Lung microvascular endothelial cell (primary cell): ENCODE data around the gene ICA1L. TPM values are rescaled to one million over a fixed set of nuclear protein-coding genes. Genes with fewer than 3 reads are reported as not detected.

Source experiments
- DNase-seq, 2 donors: peaks; one replicate each; pipeline versions ENCODE4 v3.0.0 to v3.0.0-alpha.2; 2010; ENCODE audit warnings: low read depth in 2 of 2
- total RNA-seq: library from RNA; depleted of rRNA; stranded (reverse); fragments of >200 nt; gene quantifications from 2 replicates; pipeline ENCODE4 v1.2.1, GENCODE V29; 2014

Gene ICA1L
- total RNA-seq, 1 donor from 2014 or later, result 0.60 TPM

DNA sequence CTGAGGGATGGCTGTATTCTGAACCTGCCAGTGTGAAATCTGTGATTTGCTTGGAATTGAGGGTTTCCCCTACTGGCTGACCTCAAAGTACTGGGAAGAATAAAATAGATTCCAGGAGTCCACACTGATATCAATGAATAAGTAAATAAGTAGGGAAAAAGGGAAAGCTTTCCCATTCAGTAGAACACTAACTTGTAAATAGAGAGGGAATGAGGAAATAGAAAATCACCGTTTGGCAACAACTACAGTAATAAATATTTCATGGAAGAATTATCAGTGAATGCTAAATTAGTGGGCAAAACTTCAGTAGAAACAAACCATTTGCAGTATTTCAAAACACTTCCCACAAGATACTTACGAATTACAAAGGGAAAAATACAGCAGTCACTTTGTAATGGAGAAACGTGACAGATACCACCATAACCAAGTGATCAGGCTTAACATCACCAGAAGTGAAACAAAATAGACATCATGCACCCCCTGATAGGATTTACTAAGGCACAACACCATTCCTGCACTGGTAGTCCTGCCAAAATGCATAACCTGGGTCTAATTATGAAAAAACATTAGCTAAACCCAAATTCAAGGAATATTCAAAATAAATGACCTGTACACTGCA, 88.5 kb downstream of the ICA1L start:
- no peak for DNase-seq

DNA sequence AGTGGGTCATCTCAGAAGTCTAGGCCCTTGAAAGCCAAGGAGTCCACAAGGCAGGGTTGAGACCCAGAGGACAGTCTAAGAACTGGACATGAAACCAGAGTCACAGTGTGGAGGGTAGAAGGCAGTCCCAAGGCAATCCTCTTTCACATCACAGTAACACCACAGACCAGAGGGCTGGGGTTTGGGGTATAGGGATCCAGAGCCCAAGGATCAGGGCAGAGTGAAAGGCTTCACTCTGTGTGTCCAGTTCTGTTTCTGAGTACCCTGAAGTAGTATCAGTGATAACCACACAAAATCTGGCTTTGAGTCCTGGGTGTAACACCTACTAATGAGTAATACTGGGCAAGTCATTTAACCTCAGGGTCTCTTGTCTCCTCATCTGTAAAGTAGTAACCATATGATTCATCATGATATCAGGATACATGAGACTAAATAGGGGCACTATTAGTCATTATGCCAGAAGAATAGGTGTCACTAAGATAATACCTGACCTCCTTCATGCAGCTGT, 91.0 kb downstream of the ICA1L start:
- DNase-seq, result peak in 1 of 2 donors; percentile 53

DNA sequence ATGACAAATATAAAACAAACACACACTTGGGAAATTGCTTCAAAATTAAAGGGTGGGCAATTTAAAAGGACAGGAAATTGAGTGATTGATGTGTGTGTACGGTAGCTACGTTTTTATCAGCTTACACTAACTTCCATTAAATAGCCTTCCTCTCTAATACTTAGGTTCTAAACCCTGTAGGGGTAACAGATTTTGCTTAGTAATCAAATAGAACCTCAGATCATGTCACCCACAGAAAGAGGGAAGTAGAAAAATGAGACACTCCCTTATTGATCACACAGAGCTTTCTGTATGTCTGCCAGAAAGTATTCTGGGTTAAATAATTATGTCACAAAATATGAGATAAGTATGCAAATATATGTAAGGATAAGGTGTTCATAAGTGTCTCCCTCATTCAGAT, 93.3 kb downstream of the ICA1L start:
- no peak for DNase-seq

DNA sequence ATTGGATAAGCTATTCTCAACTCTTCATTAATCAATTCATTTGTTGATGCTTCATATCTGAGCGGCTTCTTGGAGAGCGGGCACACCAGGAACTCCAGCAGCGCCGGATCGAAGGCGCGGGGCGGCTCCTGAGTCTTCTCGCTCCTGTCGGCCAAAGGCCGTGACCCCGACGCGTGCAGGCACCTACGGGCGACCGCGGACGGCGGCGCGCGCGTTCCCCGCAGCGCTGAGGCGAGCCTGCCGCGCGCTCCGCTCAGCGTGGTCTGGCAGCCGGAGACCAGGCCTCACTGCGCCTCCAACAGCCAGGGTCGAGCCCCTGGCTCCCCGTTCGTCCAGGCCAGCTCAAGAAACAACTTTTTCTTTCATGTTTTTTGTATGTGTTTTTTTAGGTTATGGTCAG, 97.5 kb downstream of the ICA1L start:
- no peak for DNase-seq

DNA sequence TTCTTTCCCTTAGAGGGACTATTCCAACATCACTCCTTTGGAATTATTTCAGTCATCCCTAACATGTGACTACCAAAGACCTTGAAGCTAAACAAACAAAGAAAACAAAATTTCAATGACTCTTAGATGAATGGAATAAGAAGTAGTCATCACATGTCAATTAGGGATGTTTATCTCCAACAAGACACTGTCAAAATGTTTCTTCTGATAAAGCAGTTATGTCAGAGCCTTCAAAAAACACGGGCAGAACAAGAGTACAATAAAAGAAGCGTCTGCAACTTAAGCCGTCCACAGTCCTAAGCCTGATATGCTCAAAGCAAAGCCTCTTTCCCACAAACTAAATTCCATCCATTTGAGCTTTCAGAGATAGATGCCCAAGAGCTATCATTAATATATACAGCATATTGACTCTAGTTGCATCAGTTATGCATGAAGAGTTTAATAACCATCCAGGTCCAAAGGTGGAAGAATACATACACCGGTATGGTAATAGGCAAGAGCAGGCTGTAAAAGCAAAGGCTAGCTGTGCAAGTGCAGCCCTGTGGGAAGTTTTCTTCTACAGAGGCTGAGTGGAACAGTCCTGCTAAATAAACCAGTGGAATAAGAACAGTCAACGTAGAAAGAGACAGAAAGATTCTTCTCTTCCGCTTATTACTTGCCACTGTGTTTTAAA, 98.1 kb downstream of the ICA1L start:
- no peak for DNase-seq

DNA sequence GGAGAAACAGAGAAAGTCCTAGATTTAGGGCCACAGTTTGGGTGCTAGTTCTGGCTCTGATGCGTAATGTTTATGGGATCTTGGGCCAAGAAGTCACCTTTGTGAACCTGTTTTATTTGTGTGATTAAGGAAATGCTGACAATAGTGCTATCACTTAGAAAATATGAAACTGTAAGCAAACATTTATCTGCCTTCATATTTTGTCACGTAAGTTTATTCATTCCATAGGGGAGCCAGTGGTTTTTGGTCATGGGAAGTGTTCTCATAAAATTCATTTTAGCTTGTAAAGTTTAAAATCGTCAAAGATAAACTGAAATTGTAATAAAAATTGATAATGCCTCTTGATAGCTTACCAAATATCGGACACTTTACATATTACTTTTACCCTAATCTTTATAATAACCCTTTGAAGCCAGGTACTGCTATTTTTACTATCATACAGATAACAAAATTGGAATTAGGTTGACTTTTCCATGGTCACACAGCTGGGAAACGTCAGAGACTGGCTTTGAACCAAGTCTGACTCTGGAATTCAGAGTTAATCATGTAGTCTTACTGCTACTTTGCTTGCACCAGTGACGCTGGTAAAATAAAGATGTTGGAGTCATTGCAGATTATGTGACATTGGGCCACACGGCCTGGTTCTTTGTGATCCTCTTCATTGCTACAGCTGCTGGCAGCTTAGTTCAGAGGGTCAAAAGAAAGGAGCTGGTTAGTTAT, 99.7 kb downstream of the ICA1L start:
- DNase-seq, result no peak

DNA sequence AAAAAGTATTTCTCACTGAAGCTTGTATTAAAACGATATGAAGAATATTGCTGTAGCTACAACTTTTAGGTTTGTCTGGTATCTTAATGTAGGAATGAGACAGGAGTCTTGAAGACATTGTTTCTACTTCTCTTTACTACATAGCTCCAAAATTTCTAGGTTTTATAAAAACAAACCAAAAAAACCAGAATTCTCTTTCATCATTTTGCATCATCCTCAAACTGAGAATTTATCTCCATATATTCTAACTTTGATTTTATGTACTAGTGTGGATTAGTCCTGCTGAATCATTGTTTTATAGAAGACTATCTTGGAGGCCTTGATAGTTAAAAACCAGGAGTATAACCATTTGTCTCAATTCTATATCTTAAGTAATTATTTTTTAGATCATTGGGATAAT, 100.2 kb downstream of the ICA1L start:
- no peak for DNase-seq

DNA sequence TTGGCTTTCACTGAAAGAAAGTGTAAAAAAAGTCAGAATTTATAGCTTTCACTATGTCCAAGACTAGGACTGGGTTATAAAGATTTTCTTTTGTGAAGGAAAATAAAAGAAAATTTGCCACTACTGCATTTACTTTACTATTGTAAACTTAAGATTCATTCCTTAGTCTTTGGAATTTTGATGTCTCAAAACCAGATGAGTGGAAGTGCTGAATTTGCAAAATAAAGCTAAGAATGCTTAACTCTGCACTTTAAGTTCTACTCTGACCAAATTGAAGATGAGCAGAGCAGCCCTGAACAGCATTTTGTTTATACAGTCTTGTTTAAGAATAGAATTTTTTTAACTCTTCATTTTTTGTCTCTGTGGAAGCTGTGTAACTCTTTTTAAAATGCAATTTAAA, 102.4 kb downstream of the ICA1L start:
- no peak for DNase-seq

DNA sequence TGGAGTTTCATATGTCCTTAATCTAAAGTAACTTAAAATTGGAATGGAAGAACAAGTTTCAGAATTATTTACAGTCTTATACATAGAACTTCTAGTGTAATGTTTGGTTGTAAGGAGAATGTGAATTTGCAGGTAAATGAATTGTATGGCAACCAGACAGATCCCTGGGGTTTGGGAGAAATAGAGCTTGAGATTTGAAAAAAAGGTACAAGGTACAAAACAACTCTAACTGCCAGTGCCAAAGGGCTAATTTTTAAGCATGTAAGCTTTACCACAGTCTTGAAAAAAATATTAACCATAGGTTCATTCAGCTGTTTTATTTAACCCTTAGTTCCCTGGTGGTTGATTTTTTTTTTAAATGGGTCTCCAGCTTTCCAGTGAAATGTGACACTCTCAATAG, 103.3 kb downstream of the ICA1L start:
- DNase-seq, result no peak

DNA sequence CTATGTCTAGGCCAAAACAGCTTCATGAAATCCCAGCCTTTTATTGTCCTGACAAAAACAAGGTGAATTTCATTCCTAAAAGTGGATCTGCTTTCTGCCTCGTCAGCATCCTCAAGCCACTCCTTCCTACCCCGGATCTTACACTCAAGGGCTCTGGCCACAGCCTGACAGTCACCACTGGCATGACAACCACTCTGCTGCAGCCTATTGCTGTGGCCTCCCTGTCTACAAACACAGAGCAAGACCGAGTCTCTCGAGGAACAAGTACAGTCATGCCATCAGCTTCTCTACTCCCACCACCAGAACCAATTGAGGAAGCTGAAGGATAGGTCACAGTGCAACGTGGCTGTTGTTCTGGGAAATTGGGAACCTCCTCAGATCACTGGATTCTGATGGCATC, 106.1 kb downstream of the ICA1L start:
- no peak for DNase-seq

DNA sequence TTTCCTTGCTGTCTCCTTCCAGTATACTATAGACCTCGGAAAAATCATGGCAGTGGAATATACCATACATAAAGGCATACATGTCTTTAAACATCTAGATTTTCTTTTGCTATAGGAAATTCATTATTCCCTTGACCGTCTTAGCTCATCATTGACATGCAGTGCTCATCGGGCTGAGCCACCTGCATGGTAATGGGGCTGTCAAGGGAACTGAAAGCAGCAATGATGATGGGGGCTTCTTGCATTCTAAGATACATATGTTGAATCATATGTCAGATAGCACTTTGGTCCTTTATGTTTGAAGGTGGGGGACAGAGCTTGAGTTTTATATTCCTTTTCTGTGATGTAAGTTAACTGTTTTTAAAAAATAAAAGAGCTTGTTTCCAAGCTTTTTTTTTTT, 106.6 kb downstream of the ICA1L start:
- no peak for DNase-seq

DNA sequence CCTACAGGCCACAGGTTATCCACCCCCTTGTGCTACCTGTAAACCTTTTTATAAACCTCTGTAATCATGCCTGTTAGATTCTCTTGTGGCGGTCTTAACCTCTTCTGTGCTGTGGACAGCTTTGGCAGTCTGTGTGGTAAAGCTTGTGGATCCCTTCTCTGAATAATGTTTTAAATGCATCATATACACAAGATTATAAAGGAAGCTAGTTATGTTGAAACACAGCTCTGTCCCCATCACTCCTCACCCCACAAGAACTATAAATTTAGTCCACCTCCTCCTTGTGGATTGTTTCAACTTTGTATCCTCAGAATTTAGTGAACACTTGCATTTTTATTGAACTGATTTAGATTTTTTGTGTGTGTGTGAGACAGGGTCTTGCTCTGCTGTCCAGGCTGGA, 107.7 kb downstream of the ICA1L start:
- DNase-seq, result no peak

DNA sequence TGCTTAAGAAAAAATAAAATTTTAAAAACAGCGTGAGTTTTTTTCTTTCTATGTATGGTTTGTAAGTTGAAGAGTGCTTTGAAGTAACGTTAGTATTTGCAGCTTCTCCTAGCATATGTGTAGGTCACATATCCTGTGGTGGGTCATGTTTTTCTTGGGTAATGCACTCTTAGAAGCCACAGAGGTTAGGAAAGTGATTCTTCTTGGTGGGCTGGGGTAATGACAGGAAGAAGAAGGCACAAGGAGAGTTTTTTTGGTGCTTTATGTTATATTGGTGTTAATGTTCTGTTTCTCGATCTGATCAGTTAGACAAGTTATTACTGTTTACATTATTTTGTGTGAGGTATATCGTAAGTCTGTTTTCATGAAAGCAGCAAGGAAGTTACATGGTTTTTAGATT, 109.0 kb downstream of the ICA1L start:
- DNase-seq, result no peak

DNA sequence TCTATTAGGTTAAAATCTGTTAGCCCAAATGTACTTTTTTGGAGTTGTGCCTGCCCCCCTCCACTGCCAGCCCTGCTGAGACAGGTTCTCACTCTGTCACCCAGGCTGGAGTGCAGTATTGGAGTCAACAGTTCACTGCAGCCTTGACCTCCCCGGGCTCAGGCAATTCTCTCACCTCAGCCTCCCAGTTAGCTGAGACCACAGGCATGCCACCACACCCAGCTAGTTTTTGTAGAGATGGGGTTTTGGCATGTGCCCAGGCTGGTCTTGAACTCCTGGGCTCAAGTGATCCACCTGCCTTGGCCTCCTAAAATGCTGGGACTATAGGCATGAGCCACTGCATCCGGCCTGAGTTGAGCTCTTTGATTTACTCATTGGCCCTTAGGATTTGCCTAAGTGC, 110.7 kb downstream of the ICA1L start:
- no peak for DNase-seq

DNA sequence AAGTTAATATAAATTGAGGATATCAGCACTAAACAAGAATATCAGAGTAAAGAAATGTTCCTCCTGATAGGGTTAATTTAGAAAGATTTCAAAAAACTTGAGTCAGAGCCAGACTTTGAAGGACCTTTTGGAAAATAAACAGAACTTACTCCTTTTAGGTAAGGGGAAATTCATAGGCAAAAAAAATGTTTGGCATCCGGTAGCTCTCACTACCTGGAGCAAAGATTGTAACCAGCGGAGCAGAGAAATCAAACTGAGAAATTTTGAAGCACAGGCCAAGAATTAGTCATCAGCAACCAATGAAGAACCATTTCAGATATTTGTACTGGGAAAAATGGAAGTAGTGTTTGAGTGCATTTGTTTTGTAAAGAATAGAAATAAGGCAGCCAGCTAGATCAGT, 113.0 kb downstream of the ICA1L start:
- no peak for DNase-seq

DNA sequence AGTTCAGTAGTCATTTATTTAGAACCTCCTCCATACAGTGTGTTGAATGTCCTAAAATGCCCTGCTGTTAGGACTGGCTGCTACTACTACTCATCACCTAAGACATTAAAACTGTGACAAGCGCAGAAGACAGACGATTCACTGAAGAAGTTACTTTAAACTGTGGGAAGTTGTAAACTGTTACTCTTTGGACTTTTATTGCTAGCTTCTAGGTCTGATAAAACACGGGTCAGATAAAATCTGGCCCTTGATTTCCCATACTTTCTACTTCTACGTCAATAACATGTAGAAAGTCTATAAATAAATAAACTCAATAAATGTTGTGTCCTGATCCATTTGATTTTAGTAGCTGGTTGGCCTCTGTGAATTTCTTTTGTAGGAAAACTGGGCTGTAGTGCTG, 113.4 kb downstream of the ICA1L start:
- DNase-seq, result no peak

DNA sequence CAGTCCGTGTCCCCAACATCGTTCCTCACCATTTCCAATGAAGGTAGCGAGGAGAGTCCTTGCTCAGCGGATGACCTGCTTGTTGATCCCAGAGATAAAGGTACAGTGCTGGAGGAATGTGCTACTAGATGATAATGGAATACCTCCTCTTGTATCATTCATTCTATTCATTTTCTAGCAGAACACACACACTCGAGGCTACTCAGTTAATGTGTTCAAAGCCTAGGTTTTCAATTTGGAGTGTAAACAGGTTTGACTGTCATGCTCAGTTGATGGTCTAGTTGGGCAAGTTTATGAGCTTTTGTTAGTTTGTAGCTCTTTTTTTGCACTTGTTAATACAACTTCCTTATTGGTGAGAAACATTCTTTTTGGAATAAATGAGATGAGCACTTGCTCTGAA, 114.2 kb downstream of the ICA1L start:
- DNase-seq, result no peak

DNA sequence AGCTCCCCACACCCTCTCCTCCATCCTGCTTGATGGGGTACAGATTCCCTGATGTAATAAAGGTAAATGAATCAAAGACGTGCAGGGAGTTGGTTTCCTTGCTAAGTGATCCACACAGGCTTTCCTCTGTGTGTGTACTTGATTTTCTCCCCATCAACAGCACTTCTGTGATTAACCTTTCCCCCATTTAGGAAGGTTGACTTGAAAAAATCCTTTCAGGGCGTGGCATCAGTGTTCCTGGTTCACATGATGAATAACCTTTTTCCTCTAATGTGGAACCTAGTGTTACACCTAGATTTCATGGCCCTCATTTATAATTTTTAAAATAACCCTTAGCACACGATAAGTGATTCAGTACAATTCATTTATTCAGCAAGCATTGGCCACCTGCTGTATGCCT, 115.0 kb downstream of the ICA1L start:
- no peak for DNase-seq

DNA sequence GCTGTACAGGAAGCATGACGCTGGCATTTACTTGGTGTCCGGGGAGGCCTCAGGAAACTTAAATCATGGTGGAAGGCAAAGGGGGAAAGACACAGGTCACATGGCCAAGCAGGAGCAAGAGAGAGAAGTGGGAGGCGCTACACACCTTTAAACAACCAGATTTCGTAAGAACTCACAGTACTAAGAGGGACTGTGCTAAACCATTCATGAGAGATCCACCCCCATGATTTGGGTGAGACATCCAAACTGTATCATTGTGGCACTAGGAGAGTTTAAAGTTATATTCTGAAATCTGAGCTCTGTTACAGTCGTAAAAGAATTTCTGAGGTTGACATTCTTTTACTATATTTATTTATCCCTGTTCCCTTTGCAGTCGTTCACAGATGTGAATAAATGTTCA, 116.6 kb downstream of the ICA1L start:
- no peak for DNase-seq

DNA sequence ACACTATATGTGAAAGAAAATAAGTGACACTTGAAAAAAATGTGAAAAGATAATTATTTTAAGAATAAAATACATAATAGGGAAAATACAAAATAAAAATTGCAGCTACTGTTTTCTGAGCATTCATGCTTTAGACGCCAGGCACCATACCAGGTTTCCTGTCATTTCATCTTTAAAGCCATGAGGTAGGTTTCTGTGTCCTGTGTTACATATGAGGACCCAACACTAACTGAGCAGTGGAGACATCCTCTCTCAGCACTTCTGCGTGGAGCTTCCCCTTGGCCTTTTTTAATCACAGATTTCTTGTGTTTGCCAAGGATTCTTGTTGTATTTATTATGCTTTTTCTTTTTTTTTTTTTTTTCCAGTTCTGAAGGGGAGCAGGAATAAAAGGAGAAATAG, 119.5 kb downstream of the ICA1L start:
- DNase-seq, result no peak

DNA sequence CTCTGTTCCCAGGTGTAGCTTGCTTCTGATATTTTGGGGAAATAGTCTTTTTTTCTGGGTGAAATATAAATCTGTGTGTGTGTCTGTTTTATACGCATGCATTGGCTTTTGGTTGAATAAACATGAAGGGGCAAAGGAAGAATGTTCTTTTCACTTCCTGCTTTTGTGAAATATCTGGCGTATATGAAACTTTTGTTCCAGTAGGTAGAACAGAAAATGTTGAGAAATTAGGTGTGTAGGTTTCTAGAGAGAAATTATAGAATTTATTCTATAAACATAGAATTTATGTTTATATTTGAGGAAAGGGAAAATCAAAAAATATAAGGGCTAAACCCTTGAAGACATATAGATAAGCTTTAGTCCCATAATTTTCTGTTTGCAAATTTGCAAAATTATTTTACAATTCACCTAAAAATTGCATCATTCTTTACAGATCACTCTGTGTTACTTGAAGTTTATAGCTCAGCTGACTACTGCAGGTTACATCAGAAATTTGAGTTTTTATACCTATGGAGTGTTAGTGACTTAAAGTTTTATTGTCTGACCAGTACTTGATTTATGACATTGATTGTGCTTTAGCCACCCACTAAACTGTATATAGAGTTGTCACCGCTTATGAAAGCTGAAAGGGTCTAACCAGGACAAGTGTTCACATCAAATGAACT, 120.7 kb downstream of the ICA1L start:
- DNase-seq, result peak in 1 of 2 donors; percentile 62

DNA sequence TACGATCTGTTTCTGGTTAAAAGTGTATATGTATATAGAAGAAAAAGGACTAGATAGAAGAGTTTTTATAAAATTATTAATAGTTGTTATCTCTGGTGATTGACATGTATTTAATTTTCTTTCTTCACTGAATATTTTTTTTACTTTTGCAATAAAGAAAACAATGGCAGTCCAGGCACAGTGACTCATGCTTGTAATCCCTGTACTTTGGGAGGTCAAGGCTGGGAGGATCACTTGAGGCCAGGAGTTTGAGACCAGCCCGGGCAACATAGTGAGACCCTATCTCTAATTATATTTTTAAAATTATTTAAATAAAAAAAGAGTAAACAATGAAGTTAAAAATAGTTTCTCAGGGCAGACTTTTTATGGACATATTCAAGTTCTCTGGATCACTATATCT, 122.1 kb downstream of the ICA1L start:
- DNase-seq, result peak in 1 of 2 donors; percentile 23
